GM12891 (cell line): ENCODE data around the gene CSNK1A1L.
"Not testable (repeated sequence)": the region's sequence is repeated elsewhere in the genome, so short reads cannot be mapped to it uniquely, and the experiment has no call there.

Experiments used
- PAX5 ChIP-seq: IDR thresholded peaks from 2 replicates; pipeline ENCODE4 v1.6.1; 2011; ENCODE audit warnings: low read length, moderate library complexity, mild to moderate bottlenecking; ENCODE audit not compliant: insufficient read depth, severe bottlenecking
- POLR2A ChIP-seq: IDR thresholded peaks from 2 replicates; pipeline ENCODE4 v1.6.1; 2011; ENCODE audit warnings: low read depth, low read length, control low read depth
- POLR2AphosphoS5 ChIP-seq: IDR thresholded peaks from 2 replicates; pipeline ENCODE4 v1.6.1; 2011; ENCODE audit warnings: low read depth, low read length, control low read depth
- POU2F2 ChIP-seq: IDR thresholded peaks from 2 replicates; pipeline ENCODE4 v1.6.1; 2011; ENCODE audit warnings: low read depth, mild to moderate bottlenecking, control low read depth, low read length, moderate library complexity
- SPI1 ChIP-seq: IDR thresholded peaks from 2 replicates; pipeline ENCODE4 v1.6.1; 2011; ENCODE audit warnings: low read depth, low read length, control low read depth
- TAF1 ChIP-seq: IDR thresholded peaks from 2 replicates; pipeline ENCODE4 v1.6.1; 2011; ENCODE audit warnings: low read depth, low read length, control low read depth

GRCh38 chr13:37056228-37056627 lies 49.2 kb downstream of the CSNK1A1L start:
- not testable (repeated sequence) for TF ChIP-seq POLR2AphosphoS5, TAF1, POLR2A, SPI1, POU2F2, PAX5
